Progenitor cell of endocrine pancreas (in vitro differentiated cells): ENCODE data around the gene PRSS33. TPM values are rescaled to one million over a fixed set of nuclear protein-coding genes. Genes with fewer than 3 reads are reported as not detected.

Experiments
- DNase-seq: peaks from one replicate; pipeline ENCODE4 v3.0.0; 2021; ENCODE audit warnings: low spot score; ENCODE audit not compliant: unreplicated experiment
- H3K27ac Mint-ChIP-seq: 2 replicates; pipeline ENCODE4 v1.8.0; 2021; ENCODE audit warnings: mild to moderate bottlenecking, moderate library complexity, mixed read lengths
- H3K27me3 Mint-ChIP-seq: 2 replicates; pipeline ENCODE4 v1.8.0; 2021; ENCODE audit warnings: mixed read lengths
- H3K36me3 Mint-ChIP-seq: 2 replicates; pipeline ENCODE4 v1.8.0; 2022; ENCODE audit warnings: mixed read lengths; ENCODE audit not compliant: insufficient read depth
- H3K4me1 Mint-ChIP-seq: 2 replicates; pipeline ENCODE4 v1.8.0; 2021; ENCODE audit warnings: low read depth, mixed read lengths
- H3K4me3 Mint-ChIP-seq: 2 replicates; pipeline ENCODE4 v1.8.0; 2021; ENCODE audit warnings: low read depth, mild to moderate bottlenecking, moderate library complexity, mixed read lengths
- H3K9me3 Mint-ChIP-seq: 2 replicates; pipeline ENCODE4 v1.8.0; 2021; ENCODE audit warnings: low read depth, mixed read lengths
- total RNA-seq: library from RNA; stranded (reverse); gene quantifications from 2 replicates; pipeline ENCODE4 v1.2.1, GENCODE V29; 2021
- TF ChIP-seq, protein P1 (sequence below): fragments of 200-600 bp; sonication (generic); IDR thresholded peaks from one replicate; pipeline ENCODE4 v1.5.0; 2021; ENCODE audit warnings: antibody characterized with exemption, mild to moderate bottlenecking; ENCODE audit not compliant: unreplicated experiment

The PRSS33 gene
- total RNA-seq, 1 donor from 2014 or later = 0.31 TPM

DNA sequence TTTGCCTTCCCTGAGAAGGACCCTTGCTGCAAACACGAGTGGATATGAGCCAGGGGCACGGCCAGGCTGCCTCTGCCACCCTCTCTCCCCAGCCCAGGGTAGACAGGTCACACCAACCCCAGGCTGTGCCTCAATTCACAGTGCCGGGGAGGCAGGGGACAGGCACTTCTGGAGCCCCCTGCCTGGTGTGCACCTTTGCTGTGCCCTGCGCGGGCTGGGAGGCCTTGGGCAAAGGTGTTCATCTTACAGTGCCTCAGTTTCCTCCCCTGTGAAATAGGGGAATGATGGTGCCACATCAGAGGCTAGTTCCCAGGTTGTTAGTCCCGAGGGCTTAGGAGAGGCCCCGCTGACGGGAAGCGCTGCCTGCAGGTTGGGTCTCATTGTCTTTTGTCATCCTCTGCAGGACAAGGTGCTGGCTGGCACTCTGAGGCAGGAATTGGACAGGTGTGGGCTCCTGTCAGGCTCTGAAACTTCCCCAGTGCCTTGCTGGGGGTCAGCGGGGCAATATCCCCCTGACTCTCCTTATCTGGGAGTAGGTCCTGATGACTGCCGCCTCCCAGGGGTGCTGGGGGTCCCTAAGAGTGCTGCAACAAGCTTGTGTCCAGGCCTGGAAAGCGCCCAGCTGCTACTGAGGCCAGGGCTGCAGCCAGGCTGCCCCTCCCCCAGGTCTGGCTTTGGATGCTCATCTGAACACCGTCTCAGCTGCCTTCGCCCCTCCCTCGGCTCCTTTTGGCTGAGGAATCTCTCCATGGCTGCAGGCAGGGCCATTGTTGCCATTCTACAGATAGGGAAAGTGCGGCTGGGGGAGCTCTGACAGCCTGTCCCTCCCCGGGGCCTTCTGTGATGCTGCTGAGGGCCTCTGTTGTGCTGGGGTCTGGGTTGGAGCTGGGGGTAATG, 32.8 kb upstream of the PRSS33 start:
- Mint-ChIP-seq H3K36me3 (no peaks in the 10 kb centered on the region), H3K9me3 (no peaks in the 10 kb centered on the region), H3K4me3 (no peak overlapping the region), H3K27ac (no peak overlapping the region), H3K4me1 (no peaks in the 10 kb centered on the region), H3K27me3 (peaks cover 4% of the 10 kb centered on the region)
- DNase-seq = no peak
- TF ChIP-seq, protein P1, sequence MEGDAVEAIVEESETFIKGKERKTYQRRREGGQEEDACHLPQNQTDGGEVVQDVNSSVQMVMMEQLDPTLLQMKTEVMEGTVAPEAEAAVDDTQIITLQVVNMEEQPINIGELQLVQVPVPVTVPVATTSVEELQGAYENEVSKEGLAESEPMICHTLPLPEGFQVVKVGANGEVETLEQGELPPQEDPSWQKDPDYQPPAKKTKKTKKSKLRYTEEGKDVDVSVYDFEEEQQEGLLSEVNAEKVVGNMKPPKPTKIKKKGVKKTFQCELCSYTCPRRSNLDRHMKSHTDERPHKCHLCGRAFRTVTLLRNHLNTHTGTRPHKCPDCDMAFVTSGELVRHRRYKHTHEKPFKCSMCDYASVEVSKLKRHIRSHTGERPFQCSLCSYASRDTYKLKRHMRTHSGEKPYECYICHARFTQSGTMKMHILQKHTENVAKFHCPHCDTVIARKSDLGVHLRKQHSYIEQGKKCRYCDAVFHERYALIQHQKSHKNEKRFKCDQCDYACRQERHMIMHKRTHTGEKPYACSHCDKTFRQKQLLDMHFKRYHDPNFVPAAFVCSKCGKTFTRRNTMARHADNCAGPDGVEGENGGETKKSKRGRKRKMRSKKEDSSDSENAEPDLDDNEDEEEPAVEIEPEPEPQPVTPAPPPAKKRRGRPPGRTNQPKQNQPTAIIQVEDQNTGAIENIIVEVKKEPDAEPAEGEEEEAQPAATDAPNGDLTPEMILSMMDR = no peak

DNA sequence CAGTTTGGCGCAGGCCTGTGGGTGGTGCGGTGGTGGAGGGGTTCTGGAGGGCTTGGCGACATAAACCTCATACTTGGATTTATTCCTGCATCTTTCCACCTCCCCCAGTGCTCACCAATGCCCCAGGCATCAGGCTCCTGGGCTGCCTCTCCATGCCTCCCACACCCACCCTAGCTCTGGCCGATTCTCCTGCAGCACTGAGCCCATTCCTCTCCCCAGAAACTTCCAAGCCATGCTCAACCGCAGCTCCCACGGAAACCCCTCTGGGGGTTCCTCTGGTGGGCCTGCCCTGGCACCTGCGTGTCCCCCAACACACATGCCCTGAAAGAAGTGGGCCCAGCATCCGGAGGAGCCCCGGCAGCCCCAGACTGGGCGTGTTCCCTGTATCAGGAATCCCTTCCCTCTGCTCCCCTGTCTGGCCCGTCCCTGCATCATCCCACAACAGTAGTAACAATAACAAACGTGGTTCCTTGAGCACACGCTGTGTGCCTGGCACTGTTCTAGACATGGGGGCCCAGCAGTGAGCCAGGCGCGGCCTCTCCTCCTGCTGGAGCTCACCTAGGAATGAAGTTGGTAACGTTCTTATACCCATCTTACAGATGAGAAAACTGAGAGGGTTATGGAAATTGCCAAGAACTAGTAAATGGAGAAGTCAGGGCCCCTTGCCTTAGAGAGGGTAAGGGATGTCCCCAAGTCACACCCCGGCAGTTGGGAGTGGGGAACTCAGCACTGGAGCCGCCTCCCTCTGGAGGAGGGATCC, 32.0 kb upstream of the PRSS33 start:
- Mint-ChIP-seq H3K4me1 (no peaks in the 10 kb centered on the region), H3K9me3 (no peaks in the 10 kb centered on the region), H3K27me3 (peaks cover 4% of the 10 kb centered on the region), H3K27ac (no peak overlapping the region), H3K4me3 (no peak overlapping the region), H3K36me3 (no peaks in the 10 kb centered on the region)
- TF ChIP-seq, protein P1 = no peak
- DNase-seq = no peak

- DNase-seq = no peak
- Mint-ChIP-seq H3K4me1 (no peaks in the 10 kb centered on the region), H3K36me3 (no peaks in the 10 kb centered on the region), H3K27me3 (peaks cover 4% of the 10 kb centered on the region), H3K4me3 (no peak overlapping the region), H3K27ac (no peak overlapping the region), H3K9me3 (no peaks in the 10 kb centered on the region)
- TF ChIP-seq, protein P1 = no peak
Observed at GRCh38 chr16:2818272-2818876, 31.0 kb upstream of the PRSS33 start.

GRCh38 chr16:2817340-2818271, 30.2 kb upstream of the PRSS33 start:
- H3K27me3 Mint-ChIP-seq = no peaks in the 10 kb centered on the region
- DNase-seq = no peak
- TF ChIP-seq, protein P1 = no peak
- H3K9me3 Mint-ChIP-seq = no peaks in the 10 kb centered on the region
- no peaks in the 10 kb centered on the region for H3K36me3 Mint-ChIP-seq
- no peak overlapping the region for H3K27ac Mint-ChIP-seq
- no peak overlapping the region for H3K4me3 Mint-ChIP-seq
- H3K4me1 Mint-ChIP-seq = no peaks in the 10 kb centered on the region
